CD4-positive, alpha-beta T cell treated with Interleukin-2 at 100 ng/mL for 4 hours (primary cell): ENCODE measurements around the gene OGDH.

Source experiments
- DNase-seq: peaks from one replicate; pipeline ENCODE4 v3.0.0-alpha.2; 2020; ENCODE audit warnings: low spot score

Gene OGDH

GRCh38 chr7:44618753-44619152, 12.3 kb downstream of the OGDH start:
- peak; percentile 68 for DNase-seq

- no peak for DNase-seq
Measured at GRCh38 chr7:44621034-44621749, 14.8 kb downstream of the OGDH start.

GRCh38 chr7:44621750-44622103, 15.3 kb downstream of the OGDH start:
- no peak for DNase-seq

GRCh38 chr7:44622342-44623151, 16.1 kb downstream of the OGDH start:
- DNase-seq: peak; percentile 67

GRCh38 chr7:44624318-44624717, 17.9 kb downstream of the OGDH start:
- DNase-seq: no peak

- DNase-seq: peak; percentile 57
Measured at GRCh38 chr7:44625526-44626471, 19.4 kb downstream of the OGDH start.

GRCh38 chr7:44626620-44627019, 20.2 kb downstream of the OGDH start:
- no peak for DNase-seq

DNA sequence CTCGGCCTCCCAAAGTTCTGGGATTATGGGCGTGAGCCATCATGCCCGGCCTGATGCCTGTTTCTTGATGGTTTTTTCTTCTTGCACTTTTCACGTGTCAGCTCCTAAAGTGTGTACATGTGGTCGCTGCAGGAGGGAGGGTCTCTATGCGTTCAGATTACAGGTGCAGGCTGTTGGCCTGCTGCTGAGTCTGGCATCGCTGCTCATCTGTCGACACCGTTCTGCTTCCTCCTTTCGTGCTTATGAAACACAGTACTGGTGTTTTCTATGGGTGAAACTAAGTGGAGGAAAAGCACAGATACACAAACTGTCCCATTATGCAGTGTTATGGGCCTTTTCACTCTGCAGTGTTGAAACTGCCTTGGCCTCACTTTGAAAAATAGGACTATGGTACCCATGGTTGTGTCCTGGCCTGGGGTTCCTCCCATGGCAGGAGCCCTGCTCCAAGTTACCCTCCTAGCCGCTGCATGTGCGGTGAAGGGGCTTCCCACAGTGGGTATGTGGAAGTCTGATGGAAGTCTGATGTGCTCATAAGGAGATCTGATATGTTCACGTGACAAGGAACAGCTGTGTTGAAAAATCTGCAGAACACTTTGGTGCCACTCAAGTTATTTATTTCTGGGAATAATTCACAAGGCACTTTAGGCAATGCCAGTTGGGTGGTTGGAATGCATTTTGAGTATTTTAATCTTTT, 23.5 kb downstream of the OGDH start:
- DNase-seq: no peak

DNA sequence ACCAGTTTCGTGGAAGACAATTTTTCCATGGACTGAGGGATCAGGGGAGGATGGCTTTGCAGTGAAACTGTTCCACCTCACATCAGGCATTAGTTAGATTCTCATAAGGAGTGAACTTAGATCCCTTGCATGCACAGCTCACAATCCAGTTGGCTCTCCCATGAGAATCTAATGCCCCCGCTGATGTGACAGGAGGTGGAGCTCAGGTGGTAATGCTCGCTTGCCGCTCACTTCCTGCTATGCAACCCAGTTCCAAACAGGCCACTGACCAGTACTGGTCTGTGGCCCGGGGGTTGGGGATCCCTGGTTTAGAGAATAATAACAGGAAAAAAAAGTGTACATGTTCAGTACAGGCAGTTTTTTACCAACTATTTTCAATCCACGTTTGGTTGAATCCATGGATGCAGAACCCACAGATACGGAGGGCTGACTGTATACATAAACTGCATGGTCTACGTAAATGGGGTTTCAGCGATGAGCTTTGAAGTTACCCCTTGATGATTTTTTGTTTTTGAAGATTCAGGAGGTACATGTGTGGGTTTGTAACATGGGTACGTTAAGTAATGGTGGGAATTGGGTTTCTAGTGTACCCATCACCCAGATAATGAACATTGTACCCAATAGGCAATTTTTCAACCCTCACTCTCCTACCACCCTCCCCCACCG, 24.5 kb downstream of the OGDH start:
- DNase-seq: no peak

GRCh38 chr7:44631458-44632115, 25.2 kb downstream of the OGDH start:
- DNase-seq: peak; percentile 78

DNA sequence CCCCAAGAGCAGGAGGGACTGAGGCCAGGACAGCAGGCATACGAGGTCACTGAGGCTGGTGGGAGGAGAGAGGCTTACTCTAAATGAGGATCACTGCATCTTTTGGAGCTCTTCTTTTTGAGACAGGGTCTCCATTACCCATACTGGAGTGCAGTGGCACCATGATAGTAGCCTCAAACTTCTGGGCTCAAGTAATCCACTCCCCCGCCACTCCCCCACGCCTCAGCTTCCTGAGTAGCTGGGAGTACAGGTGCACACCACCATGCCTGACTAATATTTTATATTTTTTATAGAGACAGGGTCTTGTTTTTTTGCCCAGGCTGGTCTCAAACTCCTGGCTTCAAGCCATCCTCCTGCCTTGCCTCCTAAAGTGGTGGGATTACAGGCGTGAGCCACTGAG, 25.8 kb downstream of the OGDH start:
- DNase-seq: no peak

- peak; percentile 90 for DNase-seq
Measured at GRCh38 chr7:44633254-44634186, 27.1 kb downstream of the OGDH start.

GRCh38 chr7:44634187-44634838, 27.9 kb downstream of the OGDH start:
- DNase-seq: no peak

DNA sequence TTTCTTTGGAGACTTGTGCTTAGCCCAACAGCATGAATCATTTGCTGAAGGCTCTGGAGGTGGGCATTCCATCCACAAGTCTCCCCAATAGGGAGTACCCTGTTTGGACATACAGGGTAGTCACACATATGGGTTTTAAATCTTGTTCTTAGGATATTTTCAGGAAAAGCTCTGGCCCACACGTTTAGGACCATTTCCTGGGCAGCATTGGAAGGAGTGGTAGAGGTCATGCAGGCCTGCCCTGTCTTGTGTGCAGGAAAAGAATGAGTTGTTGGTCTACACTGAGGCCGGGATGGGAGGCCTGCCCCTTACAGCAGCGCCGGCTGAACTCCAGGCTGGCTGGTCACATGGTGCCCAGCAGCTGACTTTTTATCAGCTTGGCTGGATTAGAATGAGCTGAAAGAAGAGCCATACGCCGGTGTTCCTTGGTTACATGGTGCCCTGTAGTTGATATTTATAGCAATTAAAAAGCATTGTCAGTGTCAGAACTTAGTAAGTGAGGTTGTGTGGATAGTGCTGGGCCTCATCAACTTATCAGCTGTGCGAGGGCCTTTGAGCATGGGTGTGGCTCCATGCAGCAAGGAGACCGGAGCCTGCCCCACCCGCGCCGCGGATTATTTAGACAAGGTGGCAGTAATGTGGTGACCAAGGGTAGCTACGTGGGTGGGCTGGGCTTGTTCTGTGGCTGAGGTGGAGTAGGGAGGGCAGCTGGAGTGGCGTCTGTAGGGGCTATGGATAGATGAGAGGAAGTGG, 28.6 kb downstream of the OGDH start:
- peak; percentile 61 for DNase-seq

- no peak for DNase-seq
Measured at GRCh38 chr7:44636041-44636584, 29.7 kb downstream of the OGDH start.

- DNase-seq: no peak
Measured at GRCh38 chr7:44636926-44637325, 30.5 kb downstream of the OGDH start.

DNA sequence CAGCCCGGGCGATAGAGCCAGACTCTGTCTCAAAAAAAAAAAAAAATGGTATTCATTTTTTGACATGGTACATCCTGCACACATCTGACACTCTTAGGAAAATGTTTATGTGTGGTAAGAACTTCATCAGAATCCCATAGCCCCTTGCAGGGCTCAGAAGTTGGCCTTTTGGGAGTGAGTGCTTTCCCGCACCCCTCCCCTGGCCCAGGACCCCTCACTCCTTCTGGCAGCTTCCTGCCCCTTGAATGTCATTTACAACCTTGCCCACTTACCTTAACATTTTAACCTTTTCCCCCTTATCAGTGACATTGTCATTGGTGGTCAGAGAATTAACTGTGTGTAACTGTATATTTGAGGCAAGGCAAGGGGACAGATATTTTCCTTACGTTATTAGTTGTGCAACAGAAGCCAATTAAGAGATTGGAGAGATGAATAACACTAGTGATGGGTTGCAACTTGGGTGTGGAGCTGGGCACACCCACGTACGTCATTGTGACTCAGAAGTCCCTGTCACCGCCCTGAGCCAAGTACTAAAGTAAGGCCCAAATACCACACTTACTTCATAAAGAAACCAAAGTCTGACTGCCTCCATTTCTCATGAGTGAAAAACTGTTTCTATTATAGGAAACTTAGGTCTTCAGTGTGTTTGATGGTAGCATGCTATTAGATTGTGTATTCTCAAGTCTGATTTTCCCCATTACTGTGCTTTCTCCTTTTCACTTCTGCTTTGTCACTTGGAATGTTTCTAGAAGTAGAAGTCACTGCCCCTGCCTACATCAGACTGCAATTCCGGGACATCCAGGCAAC, 31.6 kb downstream of the OGDH start:
- peak; percentile 91 for DNase-seq
